Nephron (organoid): ENCODE data around the gene TENM4.

Experiments
- H3K27ac Mint-ChIP-seq, 3 experiments: 2 replicates each; pipeline ENCODE4 v1.8.0; 2020; ENCODE audit warnings: mixed read lengths in 3 of 3, mild to moderate bottlenecking in 2 of 3, moderate library complexity in 1 of 3
- H3K27me3 Mint-ChIP-seq: 2 replicates; pipeline ENCODE4 v1.8.0; 2021; ENCODE audit warnings: low read depth, mild to moderate bottlenecking, moderate library complexity, mixed read lengths
- H3K36me3 Mint-ChIP-seq: 2 replicates; pipeline ENCODE4 v1.8.0; 2020; ENCODE audit warnings: low read depth, mixed read lengths
- H3K4me1 Mint-ChIP-seq: 2 replicates; pipeline ENCODE4 v1.8.0; 2020; ENCODE audit warnings: mixed read lengths
- H3K4me3 Mint-ChIP-seq, 3 experiments: 2 replicates each; pipeline ENCODE4 v1.8.0; 2020; ENCODE audit warnings: mild to moderate bottlenecking in 3 of 3, mixed read lengths in 3 of 3, moderate library complexity in 2 of 3
- H3K9me3 Mint-ChIP-seq: 2 replicates; pipeline ENCODE4 v1.8.0; 2020; ENCODE audit warnings: mixed read lengths
- TF ChIP-seq, protein P1 (sequence below), 3 experiments: fragments of 200-600 bp; sonication (generic); IDR thresholded peaks; one replicate each; pipeline ENCODE4 v1.5.0; 2021; ENCODE audit warnings: antibody characterized with exemption in 3 of 3; ENCODE audit not compliant: unreplicated experiment in 3 of 3

TENM4 gene

DNA sequence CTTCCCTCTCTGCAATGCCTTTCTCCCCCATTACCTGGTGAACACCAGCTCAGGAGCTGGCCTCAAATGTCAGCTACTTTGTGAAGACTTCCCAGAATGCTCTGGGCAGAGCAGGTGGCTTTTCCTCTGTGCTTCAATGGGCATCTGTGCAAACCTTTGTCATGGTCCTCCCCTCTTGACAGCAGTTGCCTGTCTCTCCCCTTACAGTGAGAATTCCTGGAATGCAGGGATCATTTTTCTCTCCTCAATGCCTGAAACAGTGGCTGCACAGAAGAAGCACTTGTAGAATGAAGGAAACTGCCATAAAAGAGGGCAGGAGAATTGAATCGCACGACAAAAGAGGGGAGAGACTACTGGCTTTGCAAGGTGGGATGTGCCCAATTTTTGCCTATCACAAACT, 773.4 kb downstream of the TENM4 start:
- Mint-ChIP-seq H3K27me3 (no peaks in the 10 kb centered on the region), H3K4me1 (peaks cover 18% of the 10 kb centered on the region), H3K4me3 (no peak overlapping the region), H3K27ac (peak overlapping the region in 1 of 3 experiments; percentile 43), H3K36me3 (peaks cover 93% of the 10 kb centered on the region), H3K9me3 (no peaks in the 10 kb centered on the region)
- TF ChIP-seq, protein P1, sequence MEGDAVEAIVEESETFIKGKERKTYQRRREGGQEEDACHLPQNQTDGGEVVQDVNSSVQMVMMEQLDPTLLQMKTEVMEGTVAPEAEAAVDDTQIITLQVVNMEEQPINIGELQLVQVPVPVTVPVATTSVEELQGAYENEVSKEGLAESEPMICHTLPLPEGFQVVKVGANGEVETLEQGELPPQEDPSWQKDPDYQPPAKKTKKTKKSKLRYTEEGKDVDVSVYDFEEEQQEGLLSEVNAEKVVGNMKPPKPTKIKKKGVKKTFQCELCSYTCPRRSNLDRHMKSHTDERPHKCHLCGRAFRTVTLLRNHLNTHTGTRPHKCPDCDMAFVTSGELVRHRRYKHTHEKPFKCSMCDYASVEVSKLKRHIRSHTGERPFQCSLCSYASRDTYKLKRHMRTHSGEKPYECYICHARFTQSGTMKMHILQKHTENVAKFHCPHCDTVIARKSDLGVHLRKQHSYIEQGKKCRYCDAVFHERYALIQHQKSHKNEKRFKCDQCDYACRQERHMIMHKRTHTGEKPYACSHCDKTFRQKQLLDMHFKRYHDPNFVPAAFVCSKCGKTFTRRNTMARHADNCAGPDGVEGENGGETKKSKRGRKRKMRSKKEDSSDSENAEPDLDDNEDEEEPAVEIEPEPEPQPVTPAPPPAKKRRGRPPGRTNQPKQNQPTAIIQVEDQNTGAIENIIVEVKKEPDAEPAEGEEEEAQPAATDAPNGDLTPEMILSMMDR (IDR thresholded peaks at IDR 0.05; ENCODE audit: unreplicated experiment in 3 of 3), result no peak

DNA sequence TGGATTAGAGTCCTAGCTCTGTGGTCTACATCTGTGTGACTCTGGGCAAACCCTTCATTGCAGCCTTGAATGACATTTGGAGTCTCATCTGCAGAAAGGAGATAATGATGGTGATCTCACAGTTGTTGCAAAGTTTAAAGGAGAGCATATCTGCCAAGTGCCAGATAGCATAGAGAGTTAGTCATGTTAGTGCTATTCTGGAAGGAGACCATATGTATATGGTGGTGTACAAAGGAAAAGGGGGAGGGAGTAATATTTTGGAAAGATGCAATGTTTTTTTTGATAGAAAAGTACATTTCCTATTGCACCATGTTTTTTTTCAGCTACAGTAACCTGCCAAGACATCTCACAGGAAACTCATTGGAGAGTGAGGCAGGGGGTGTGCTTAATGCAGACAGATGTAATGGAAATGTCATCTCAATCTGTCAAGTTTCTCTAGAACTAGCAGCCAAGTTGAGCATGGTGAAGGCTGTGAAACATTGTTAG, 774.1 kb downstream of the TENM4 start:
- Mint-ChIP-seq H3K36me3 (peaks cover 92% of the 10 kb centered on the region), H3K9me3 (no peaks in the 10 kb centered on the region), H3K27me3 (no peaks in the 10 kb centered on the region), H3K4me1 (peaks cover 18% of the 10 kb centered on the region), H3K27ac (no peak overlapping the region), H3K4me3 (no peak overlapping the region)
- TF ChIP-seq, protein P1 (IDR thresholded peaks at IDR 0.05; ENCODE audit: unreplicated experiment in 3 of 3), result no peak

DNA sequence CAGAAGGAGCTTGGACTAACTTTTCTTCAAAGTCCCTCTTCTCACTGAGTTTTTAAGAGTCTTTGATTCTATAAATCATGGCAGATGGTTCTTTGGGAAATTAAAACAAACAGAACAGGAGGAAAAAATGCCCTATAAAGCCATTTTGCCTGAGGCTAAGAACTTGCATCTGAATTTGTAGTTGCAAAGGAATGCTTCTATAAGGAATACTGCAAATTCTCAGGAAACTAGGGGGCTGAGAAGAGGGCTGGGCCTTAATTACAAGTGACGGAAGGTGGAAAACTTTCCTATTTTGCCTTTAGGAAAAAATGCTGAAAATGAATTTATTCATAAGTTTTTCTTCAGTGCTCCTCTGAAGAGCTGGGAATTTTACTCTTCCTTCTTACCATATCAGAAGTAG, 776.2 kb downstream of the TENM4 start:
- Mint-ChIP-seq H3K4me3 (no peak overlapping the region), H3K27ac (no peak overlapping the region), H3K27me3 (no peaks in the 10 kb centered on the region), H3K4me1 (peaks cover 18% of the 10 kb centered on the region), H3K36me3 (peaks cover 92% of the 10 kb centered on the region), H3K9me3 (no peaks in the 10 kb centered on the region)
- TF ChIP-seq, protein P1 (IDR thresholded peaks at IDR 0.05; ENCODE audit: unreplicated experiment in 3 of 3), result no peak

DNA sequence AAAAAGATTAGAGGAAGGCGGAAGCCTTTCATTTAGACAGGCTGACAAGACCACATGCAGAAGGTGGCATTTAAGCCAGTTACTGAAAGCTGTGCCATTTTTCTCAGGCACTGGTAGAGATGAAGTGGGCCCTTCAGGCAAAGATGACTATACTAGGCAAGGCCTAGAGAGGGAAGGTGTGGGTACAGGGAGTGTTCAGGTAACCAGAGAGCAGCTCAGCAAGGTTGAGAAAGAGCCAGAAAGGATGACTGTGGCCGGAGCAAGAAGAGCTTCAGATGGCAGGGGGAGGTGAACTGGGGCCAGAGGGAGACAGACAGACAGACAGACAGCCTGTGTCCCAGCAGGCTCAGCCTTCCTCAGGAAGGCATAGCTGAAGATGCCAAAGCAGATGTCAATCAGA, 778.0 kb downstream of the TENM4 start:
- Mint-ChIP-seq H3K4me3 (no peak overlapping the region), H3K36me3 (peaks cover 94% of the 10 kb centered on the region), H3K4me1 (peaks cover 13% of the 10 kb centered on the region), H3K27me3 (no peaks in the 10 kb centered on the region), H3K9me3 (no peaks in the 10 kb centered on the region), H3K27ac (no peak overlapping the region)
- TF ChIP-seq, protein P1 (IDR thresholded peaks at IDR 0.05; ENCODE audit: unreplicated experiment in 3 of 3), result no peak

DNA sequence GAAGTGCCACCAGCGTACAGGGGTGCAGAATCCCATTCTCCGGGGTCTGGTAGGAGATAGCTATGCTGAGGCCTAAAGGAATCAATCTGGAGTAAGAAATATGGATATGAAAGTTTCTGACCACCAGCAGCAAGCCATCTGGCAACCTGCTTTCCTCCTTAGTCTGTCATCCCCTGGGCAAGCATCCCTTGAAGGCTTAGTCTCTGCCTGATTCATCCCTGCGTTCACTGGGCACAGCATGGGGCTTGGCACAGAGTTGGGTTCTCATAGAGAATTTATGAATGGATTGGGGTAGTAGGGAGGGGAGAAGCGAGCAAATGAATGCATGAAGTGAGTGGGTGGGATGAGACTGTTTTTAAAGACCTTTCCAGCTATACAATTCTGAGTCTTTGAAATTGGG, 780.4 kb downstream of the TENM4 start:
- Mint-ChIP-seq H3K4me1 (no peaks in the 10 kb centered on the region), H3K27ac (no peak overlapping the region), H3K4me3 (no peak overlapping the region), H3K36me3 (peaks cover 90% of the 10 kb centered on the region), H3K9me3 (no peaks in the 10 kb centered on the region), H3K27me3 (no peaks in the 10 kb centered on the region)
- TF ChIP-seq, protein P1 (IDR thresholded peaks at IDR 0.05; ENCODE audit: unreplicated experiment in 3 of 3), result no peak
